ENCODE data around the gene KRTAP2-3.

GRCh38 chr17:41060052-41060604, at the start of gene KRTAP2-3:
- no peak for TF ChIP-seq CTCF (IDR thresholded peaks at IDR 0.05)
- no peak for TF ChIP-seq POLR2A (IDR thresholded peaks at IDR 0.05)

Measured in gastroesophageal sphincter (tissue), 3 donors.